GM19372 (cell line): ENCODE data around the gene GSTO2.
A peak's percentile ranks its signal among the peaks of the same experiment; 100 is the strongest.

ENCODE experiments used
- ATAC-seq: cut with Tn5 transposase; IDR thresholded peaks from one replicate; pipeline ENCODE4 v1.9.1; 2021; ENCODE audit warnings: mild to moderate bottlenecking, low read depth, moderate library complexity; ENCODE audit not compliant: unreplicated experiment

The GSTO2 gene

DNA sequence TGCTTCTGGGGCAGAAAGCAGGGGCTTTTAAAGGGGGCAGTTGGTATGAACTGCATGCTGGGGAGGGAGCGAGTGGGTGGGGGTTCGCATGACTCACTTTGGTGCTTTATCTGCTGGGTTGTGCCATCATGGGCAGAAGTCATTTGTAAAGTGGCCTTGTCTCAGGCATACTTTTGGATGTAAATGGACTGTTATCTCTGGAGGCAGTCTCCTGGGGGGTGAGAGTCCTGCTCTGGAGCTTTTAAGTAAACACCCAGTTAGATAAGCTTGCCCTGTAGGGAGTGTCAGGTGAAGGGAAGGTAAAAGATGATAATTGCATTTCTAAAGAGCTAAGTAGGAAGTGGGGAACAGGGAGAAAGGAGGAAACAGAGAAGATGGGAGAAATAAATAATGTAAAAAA lies 15.9 kb upstream of the GSTO2 start:
- no peak for ATAC-seq

DNA sequence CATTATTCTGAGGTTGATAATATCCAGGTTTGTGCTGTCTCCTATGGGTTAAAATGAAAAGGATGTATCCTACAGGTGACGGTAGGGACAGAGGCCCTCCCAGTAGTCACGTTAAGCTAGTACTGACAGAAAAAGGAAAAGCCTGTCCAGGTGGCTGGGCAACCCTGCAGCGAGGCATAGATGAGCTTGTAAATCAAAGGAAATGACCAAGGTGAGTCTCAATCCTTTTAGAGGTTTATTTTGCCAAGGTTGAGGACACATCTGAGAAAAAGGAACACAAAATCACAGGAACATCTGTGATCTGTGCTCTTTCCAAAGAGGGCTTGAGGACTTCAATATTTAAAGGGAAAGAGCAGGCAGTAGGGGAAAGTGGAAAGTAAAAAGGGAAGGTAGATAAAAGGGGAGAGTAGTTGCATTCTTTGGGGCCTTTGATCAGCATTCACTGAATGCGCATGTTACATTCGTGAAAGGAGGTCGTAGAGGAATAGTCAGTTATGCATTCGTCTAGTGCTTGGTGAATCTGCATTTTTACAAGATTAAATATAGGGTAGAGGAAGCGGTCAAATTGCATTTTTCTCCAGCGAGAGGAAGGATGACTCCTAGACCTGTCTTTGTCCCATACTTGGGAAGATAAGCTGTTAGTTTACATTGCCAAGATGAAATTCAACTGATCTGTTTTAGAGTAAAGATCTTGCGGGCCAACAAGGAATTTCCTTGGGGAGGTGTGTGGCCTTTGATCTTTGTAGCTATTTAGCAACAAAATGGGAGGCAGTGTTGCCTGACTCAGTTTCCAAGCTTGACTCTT lies 15.2 kb upstream of the GSTO2 start:
- no peak for ATAC-seq

DNA sequence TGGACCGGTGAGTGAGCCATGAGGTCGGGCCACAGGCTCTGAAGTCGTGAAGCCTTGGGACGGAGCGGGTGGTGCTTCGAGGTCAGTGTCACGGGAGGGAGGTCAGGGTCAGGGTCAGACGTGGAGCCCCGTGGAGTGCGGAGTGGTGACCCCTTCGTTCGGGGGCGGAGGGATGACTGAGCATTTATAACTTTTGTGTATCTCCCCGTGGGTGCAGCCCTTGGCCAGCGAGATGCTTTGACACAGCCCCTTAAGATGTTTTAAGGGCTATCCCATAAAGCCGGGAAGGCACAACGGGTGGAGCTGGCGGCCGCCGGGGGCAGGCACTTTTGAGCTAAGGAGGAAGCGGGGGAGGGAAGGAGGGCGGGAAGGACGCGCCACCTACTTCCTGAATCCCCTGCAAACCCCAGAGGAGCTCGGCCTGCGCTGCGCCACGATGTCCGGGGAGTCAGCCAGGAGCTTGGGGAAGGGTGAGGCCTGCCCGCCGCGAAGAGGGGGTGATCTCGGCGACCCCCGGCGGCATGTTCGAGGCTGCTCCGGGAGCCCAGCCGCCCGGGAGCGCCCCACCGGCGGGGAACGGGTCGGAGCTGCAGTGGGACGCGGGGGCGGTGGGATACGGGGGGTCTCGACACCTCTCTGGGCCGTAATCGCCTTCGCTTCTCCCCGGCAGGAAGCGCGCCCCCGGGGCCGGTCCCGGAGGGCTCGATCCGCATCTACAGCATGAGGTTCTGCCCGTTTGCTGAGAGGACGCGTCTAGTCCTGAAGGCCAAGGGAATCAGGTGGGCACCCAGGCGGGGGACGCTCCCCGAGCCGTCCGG lies 14.3 kb upstream of the GSTO2 start, which contains the start of gene GSTO1:
GSTO1 (plus strand) TSS at position 400 of the 818 bp plus-strand sequence; CDS start at position 437, 37 bp downstream.
- ATAC-seq = peak; percentile 81

DNA sequence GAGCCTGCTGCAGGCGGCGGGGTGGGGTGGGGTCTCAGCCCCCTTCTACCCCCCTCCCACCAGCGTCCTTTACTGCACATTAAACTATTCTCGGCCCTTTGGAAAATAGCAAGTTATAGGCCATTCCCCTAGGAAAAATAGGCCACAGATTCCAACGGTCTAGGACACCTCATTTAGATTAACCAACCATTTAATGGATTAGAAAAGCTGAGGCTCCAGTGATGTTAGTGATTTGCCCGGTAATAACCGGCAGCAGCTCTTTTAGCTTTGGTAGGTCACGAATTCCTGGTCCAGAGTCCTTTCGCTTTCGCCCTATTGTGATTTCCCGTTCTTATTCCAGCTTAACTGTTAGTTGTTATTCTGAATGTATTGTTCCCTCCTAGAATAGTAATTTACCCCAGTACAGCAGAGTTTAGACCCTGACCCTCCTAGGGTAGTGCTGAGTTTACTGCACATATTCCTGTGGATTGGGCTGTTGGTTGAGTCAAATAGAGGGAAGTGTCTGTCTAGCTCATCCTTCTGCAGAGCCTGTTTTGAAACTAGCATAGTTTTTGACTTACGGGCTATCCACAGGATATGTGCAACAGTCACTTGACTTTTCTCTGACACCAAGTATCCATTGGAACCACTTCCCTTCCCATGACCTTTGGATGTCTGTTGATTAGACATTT lies 13.5 kb upstream of the GSTO2 start:
- ATAC-seq = no peak

DNA sequence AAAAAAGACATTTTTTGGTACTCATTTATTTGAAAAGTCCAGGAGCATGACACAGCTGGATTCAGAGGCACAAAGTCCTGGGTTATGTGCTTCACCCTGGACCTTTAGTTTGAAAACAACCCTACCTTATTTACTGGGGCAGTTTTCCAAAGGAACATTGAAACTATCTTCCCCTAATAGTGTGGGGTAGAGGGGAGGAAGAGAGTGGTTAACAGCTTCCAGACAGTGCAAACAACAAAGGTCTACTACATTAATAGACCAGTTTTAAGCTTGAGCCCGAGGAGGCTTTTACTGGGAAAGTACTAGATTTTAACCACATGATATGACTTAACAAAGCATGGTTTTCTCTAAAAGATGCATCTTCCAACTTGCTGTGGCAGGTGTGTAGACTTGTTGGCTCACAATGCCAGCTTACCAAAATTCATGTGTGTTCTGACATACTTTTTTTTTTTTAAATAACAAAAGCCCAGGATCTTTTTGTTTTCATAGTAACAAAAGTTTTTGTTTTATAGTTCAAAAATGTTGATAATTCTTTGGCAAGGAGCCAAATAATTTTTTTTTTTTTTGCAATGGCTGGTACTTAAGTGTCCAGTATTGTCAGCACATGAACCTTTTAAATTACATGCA lies 12.5 kb upstream of the GSTO2 start:
- no peak for ATAC-seq

DNA sequence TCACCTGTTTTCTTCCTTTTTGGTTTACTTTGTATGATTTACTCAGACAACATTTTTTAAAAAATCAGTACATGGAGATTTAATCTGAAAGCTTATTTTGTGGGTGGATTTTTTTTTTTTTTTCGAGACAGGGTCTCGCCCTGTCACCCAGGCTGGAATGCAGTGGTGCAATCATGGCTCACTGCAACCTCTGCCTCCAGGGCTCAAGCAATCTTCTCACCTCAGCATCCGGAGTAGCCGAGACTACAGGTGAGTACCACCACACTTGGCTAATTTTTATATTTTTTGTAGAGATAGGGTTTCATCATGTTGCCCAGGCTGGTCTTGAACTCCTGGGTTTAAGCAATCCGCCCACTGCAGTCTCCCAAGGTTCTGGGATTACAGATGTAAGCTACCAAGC lies 11.7 kb upstream of the GSTO2 start:
- no peak for ATAC-seq

DNA sequence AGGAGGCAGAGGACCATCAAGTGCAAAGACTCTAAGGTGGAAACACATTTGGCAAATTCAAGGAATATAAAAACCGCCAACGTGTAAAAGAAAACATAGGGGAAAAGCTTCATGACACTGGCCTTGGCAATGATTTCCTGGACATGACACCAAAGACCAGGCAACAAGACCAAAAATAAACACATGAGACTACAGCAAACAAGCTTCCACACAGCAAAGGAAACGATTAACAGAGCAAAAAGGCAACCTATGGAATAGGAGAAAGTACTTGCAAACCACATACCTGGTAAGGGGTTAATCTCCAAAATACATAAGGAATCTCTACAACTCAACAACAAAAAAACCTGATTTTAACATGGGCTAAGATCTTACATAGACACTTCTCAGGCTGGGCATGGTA lies 10.8 kb upstream of the GSTO2 start:
- ATAC-seq = no peak

DNA sequence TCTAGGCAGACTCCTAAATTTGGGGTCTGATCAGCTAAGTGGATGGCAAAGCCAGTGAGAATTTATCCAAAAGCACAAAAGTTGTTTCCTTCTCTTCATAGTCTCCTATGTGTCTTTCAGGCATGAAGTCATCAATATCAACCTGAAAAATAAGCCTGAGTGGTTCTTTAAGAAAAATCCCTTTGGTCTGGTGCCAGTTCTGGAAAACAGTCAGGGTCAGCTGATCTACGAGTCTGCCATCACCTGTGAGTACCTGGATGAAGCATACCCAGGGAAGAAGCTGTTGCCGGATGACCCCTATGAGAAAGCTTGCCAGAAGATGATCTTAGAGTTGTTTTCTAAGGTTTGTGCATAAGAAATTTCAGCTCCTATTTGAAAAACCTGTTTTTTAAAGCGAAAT lies 9.5 kb upstream of the GSTO2 start:
- ATAC-seq = no peak

DNA sequence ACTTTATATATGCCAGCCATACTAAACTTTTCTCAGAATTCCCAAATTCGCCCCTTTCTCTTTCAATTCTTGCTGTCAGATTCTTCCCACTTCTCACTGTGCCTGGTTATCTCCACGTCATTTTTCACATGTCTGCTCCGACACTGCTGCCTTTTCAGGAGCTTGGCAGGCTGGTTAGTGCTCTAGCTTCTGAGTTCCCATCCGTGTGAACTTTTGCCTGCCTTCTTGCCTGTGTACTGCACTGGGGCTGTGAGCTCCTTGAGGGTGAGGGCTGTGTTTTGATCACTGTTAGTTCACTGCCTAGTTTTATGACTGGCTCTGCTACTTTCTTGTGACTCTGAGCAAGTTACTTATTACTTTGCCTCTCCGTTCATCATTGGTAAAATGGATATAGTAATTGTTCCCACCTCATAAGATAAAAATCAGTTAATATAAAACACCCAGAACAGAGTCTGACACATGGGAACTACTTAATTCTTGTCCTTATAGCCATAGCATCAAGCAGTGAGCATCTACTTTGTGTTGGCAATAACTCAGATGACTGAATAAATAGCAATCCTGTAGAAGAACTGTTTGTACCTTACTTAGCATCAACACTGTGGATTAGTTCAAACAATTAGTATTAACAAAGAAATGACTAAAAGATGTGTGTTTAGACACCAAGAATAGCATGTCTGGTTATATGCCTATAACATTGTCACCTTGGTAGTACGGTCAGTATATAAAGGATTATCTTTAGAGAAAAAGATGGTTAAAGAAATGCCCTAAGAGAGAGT lies 8.8 kb upstream of the GSTO2 start:
- ATAC-seq = no peak

DNA sequence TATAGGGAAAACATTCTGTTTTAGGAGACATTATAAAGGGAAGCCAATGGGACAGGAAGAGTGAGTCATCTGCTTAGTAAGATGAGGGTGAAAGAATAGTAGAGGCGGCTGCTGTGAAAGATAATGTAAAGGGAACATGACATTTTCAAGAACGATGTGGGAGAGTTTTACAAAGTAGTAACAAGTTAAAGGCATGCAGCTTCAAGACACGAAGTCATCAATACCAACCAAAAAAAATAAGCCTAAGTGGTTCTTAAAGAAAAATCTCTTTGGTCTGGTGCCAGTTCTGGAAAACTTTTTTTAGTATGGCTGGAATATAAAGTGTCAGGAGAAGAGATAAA lies 8.2 kb upstream of the GSTO2 start:
- ATAC-seq = no peak

DNA sequence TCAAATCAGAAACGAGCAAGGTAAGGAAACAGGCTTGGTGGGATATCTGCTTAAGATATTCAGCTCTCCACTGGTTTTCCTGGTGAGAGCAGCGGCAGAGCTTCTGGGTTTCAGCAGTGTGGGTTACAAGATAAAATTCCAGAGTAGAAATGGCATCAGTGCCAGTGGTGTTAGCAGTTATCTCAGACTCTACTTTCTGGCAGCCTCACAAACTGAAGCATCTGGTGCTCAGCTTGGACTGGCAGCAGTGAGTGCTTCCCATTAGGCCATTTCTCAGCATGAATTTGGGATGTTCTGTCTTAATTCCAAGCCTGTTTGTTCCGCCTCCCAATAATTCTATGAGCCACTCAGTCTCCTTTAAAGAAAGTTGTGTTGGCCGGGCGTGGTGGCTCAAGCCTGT lies 6.9 kb upstream of the GSTO2 start:
- no peak for ATAC-seq

DNA sequence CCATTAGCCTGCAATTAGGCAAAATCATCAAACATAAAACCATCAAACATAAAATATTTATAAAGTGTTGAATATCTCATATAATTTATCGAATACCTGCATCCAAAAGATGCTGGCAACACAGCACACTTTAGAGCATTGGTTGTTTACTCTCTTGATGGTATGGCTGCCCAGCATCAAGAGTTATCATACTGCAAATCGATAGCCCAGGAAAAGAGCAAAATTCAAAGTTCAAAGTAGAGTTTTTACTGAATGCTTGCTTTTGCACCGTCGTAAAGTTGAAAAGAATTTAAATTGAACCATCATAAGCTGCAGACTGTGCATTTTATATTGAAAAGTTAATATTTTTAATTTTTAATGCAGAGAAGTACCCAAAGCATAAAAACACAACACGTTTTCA lies 4.2 kb upstream of the GSTO2 start:
- no peak for ATAC-seq

DNA sequence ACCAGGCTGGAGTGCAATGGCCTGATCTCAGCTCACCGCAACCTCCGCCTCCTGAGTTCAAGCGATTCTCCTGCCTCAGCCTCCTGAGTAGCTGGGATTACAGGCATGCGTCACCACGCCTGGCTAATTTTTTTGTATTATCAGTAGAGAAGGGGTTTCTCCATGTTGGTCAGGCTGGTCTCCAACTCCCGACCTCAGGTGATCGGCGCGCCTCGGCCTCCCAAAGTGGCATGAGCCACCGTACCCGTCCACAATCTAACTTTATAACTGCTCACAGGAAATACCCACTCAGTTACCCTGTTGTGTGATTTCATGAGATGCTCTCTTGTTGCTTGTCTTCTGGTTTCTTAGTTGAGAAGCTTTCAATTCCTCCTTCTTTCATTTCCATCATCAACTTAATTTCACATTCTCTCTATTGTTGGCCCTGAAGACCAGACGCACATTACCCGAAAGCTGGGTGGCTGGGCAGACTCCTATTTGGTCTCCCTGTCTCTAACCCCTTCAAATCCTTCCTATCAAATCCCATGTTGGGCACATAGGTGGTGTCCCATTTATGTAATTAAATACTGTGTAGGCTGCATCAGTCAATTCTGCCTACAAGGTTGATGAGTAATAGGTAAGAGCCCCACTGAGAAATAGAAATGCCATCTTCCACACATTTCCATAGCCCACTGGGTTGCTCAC lies 1.1 kb upstream of the GSTO2 start:
- no peak for ATAC-seq

DNA sequence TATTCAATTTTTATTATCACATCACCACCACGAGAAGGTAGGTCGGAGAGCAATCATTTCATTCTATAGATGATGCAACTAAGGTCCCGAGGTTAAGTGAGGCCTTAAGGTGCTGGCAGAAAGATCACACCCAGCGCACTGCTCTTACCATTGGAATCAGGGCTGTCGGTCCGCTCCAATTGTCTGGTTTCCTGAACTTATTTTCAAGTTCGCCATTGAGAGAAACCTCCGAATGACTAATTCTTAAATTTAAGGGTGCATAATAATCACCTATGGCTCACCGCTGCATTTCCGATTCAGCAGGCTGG lies 625 bp upstream of the GSTO2 start:
- no peak for ATAC-seq

DNA sequence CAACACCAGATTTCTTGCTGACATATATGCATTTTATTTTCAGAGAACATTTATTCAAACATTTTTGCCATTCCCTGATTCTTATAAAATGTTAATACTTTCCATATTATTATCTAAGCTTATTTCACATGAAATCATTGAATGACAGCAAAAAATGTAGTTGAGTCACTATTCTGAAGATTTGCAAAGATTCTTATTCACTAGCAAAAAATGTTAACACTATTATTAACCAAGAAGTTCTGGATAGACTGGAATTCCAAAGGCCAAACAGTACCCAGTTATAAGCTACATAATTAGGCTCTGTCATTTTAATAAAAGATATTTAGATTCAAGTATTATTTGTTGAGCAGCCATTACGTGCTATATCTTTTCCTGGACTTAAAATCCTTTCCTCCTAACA lies 4.3 kb downstream of the GSTO2 start:
- ATAC-seq = no peak

DNA sequence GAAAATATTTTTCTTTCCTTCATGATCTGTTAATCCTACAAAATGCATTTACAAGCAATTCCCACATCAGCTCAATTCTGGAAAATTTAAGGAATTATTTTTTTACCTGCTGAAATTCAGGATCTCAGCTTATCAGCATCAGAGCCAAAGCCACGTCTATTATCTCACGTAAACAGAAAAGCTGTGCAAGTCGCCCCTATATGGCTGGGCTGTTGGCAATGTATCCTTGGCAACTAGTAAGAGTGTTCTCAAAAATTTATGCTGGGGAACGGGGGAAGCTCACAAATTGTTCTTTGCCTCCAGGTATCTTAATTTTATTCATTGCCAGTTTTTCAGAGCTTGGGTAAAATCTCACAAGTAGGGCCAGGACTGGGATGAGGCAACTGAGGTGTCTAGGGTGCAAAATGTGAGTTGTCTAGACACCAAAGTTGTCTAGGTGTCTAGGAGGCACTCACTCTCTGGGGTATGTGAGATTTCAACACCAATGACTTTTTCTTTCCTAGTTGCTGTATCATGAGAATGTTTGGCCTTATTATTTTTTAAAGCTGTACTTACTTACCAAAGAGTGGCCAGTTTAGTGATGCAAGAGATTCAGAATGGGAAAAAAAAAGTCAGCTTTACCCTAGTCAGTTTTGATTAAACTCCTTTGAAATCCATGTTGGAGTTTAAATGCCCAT lies 5.1 kb downstream of the GSTO2 start:
- ATAC-seq = no peak

DNA sequence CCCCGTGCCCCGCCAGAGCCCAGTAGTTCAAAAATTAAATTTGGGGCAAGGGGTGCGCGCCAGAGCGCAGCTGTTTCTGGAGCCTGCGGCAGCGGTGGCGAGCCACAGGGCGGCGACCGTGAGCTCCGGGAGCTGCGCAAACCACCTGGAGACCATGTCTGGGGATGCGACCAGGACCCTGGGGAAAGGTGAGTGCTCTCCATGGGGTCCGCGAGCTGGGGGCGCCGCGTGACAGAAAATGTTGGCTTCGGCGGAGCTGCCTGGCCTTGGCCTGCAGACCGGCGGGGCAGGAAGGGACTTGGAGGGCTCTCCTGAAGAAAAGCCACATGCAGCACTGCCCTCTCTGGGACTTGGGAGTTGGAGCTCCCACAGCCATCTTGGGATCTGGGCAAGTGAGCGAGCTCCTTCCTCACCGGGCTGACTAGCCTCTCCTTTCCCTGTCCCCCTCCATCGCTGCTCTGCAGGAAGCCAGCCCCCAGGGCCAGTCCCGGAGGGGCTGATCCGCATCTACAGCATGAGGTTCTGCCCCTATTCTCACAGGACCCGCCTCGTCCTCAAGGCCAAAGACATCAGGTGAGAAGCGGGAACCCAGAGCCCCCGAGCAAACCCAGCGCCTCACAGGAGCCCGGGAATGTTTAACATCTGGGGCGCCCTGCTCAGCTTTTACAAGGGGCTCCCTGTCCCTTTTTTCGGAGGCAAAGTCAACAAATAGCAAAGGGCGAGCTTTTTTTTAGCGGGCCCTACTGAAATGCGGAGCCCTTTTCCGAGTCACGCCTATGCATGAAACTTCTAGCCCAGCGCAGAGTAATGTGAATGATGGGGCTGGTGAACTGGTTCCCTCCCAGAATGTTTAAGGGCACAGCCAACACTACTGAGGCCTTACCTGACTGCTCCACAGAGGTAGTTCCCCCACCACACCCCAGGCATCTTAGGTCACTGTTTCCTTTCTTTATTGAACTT lies 6.1 kb downstream of the GSTO2 start:
- no peak for ATAC-seq

DNA sequence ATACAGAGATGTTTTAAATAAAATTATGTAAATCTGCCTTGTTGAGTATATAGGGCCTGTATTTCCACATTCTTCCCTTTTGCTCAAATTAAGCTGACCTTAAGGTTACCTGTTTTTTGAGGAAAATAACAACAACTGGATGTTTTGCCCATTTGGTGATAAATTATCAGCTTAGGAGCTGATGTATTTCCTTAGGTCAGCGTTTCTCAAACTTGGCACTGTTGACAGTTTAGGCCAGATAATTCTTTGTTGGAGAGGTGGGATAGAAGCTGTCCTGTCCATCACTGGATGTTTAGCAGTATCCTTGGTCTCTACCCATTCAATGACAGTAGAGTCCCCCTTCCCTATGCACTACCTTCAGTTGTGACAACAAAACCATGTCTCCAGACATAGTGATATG lies 7.2 kb downstream of the GSTO2 start:
- no peak for ATAC-seq
